Measurements from ENCODE around the gene BCLAF1. TPM values are rescaled to one million over a fixed set of nuclear protein-coding genes. Genes with fewer than 3 reads are reported as not detected.

The BCLAF1 gene, protein sequence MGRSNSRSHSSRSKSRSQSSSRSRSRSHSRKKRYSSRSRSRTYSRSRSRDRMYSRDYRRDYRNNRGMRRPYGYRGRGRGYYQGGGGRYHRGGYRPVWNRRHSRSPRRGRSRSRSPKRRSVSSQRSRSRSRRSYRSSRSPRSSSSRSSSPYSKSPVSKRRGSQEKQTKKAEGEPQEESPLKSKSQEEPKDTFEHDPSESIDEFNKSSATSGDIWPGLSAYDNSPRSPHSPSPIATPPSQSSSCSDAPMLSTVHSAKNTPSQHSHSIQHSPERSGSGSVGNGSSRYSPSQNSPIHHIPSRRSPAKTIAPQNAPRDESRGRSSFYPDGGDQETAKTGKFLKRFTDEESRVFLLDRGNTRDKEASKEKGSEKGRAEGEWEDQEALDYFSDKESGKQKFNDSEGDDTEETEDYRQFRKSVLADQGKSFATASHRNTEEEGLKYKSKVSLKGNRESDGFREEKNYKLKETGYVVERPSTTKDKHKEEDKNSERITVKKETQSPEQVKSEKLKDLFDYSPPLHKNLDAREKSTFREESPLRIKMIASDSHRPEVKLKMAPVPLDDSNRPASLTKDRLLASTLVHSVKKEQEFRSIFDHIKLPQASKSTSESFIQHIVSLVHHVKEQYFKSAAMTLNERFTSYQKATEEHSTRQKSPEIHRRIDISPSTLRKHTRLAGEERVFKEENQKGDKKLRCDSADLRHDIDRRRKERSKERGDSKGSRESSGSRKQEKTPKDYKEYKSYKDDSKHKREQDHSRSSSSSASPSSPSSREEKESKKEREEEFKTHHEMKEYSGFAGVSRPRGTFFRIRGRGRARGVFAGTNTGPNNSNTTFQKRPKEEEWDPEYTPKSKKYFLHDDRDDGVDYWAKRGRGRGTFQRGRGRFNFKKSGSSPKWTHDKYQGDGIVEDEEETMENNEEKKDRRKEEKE
- polyA plus RNA-seq (ENCODE audit: low read depth in 6 of 6), result 100 to 1,000 TPM in 5 of 6 donors, 10 to 100 TPM in 1; 73.9 to 180 (median 138) TPM

DNA sequence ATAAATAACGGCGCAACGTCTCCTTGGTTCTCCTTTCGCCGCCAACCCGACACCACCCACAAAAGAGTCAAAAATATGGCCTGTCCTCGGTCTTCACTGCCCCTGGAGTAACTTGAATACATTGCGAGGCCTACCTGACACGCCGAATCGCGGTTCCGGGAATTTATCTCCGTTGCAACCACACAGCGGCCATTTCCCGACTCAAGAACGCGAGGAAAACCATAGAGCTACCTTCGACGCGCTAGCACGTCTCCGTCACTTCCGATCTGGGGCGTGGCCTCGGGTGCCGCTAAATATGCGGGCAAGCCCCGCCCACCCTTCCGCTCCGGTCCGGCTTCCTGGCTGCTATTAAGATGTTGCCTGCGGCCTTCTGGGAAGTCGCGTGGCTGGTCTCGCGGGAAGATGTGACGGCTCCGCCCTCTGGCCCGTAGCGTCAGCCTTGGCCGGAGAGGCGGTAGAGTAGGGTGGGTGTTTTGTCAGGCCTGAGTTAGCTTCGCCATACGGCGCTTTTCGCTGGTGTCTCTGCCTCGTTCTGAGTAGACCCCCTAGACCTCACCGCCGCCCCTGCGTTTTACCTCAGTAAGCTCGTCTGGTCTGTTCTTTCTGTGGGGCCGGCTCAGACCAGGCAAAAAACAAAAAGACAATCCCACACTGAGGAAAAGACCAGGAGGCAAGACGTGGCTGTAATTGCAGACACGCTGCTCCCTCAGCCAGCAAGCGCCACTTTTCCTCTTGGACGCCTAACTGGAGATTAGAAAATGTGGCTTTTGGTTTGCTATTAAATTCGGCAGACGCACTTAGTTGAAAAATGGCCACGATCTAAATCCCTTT, at the start of gene BCLAF1:
TSS of gene BCLAF1 (minus strand) at position 268 of the 831 bp plus-strand sequence. CDS start 9,980 bp downstream, outside the sequence.
- ATAC-seq (ENCODE audit: low read depth in 2 of 2) (peak; percentile 74 to 75), DNase-seq (peak; percentile 100)
- Mint-ChIP-seq H3K36me3 (peaks cover 4 to 6% of the 10 kb centered on the region in 2 donors), H3K9me3 (peaks cover 0 to 4% (median 0%) of the 10 kb centered on the region in 7 donors), H3K4me3 (peak within 1 kb of the TSS; percentile 96 to 100 (median 99)), H3K27me3 (no peaks in the 10 kb centered on the region), H3K27ac (peak within 1 kb of the TSS; percentile 100), H3K4me1 (peaks cover 29 to 55% (median 47%) of the 10 kb centered on the region in 3 donors)

DNA sequence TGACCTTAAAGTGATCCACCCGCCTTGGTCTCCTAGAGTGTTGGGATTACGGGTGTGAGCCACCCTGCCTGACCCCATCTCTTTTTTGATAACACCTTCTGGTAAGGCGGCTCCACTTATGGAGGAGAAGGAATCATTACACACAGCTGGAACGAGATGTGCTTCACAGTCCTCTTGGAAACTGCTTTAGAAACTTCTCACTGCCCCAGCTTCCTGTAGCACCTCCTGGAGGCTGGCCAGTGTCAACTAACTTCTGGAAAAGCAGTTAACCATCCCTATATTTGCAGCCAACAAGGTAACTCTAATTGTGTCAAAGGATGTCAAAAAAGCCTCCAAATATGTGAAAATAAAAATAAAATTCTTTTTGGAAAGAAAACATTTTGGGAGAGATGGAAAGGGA, 48.8 kb upstream of the BCLAF1 start:
- Mint-ChIP-seq H3K4me1 (no peaks in the 10 kb centered on the region), H3K36me3 (no peaks in the 10 kb centered on the region), H3K27ac (no peak overlapping the region), H3K9me3 (no peaks in the 10 kb centered on the region), H3K27me3 (no peaks in the 10 kb centered on the region), H3K4me3 (no peak overlapping the region)
- ATAC-seq (ENCODE audit: low read depth in 2 of 2), result no peak
- DNase-seq, result no peak

DNA sequence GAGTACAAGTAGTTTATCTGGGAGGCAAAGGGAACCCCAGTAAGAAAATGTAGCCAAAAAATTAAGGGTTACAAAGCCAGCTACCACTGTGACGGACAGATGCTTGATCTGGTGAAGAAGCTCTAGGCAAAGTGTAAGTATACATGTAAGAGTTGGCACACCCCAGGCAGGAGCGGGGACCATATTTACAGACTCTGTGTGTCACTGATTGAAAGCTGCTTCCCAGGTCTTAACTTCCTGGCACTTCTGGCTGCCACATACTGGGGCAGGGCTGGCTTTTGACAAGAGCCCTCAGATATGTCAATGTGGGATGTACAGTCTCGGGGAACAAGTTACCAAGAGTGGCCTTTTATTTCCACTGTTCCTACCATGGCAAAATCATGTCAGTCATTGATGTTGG, 48.0 kb upstream of the BCLAF1 start:
- H3K36me3 Mint-ChIP-seq, result no peaks in the 10 kb centered on the region
- H3K4me3 Mint-ChIP-seq, result no peak overlapping the region
- H3K9me3 Mint-ChIP-seq, result no peaks in the 10 kb centered on the region
- ATAC-seq (ENCODE audit: low read depth in 2 of 2) (no peak), DNase-seq (no peak)
- H3K4me1 Mint-ChIP-seq, result no peaks in the 10 kb centered on the region
- H3K27me3 Mint-ChIP-seq, result no peaks in the 10 kb centered on the region
- no peak overlapping the region for H3K27ac Mint-ChIP-seq

DNA sequence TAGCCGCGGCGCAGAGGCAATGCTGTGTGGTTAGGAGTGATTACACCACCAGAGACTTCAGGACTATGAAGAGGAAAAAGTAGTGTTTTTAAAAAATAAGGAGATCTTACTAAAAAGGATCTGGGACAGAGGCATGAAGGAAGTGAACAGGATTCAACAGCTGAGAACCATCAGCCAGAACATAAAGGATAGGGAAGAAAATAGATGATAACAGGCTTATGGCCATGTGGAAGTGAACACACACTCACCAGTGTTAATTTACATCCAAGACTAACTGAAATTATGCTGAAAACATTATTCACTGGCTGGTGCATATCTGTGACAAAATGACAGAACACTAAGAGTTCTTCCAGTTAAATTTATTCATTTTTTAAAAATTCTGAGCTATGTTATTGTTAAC, 47.5 kb upstream of the BCLAF1 start:
- no peaks in the 10 kb centered on the region for H3K4me1 Mint-ChIP-seq
- H3K27me3 Mint-ChIP-seq, result no peaks in the 10 kb centered on the region
- no peaks in the 10 kb centered on the region for H3K9me3 Mint-ChIP-seq
- ATAC-seq (ENCODE audit: low read depth in 2 of 2) (no peak), DNase-seq (no peak)
- no peaks in the 10 kb centered on the region for H3K36me3 Mint-ChIP-seq
- H3K27ac Mint-ChIP-seq, result peak overlapping the region in 1 of 6 donors; percentile 4
- no peak overlapping the region for H3K4me3 Mint-ChIP-seq

DNA sequence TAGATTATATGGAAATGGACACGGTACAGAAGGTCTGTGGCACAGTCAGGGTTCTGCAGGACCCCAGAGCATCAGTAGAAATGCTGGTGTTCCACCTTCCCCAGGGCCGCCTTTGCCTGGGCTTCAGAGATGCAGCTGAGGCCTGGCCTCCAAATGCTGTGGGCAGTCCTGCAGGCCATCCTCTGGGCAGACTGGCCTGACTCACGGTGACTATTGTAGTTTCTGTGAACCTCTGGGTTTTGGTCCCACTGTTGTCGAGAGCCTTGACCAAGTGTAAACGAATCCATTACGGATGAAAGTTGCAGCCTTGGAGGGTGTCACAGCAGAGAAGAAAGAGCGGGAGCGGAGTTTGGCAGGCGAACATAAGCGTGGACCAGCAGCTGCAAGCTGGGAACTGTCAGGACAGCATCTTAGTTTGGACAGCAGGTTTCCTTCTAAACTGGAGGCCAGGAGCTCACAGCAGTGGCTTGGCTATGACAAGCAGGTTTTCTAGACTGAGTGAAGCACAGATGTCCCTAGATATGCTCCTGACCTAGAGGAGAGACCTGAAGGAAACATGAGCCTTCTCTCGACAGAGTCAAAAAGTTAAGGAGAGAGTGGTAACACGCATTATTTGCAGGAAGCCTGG, 46.2 kb upstream of the BCLAF1 start:
- no peak for DNase-seq
- Mint-ChIP-seq H3K9me3 (no peaks in the 10 kb centered on the region), H3K36me3 (no peaks in the 10 kb centered on the region), H3K4me3 (no peak overlapping the region), H3K27ac (peak overlapping the region in 1 of 6 donors; percentile 27), H3K27me3 (no peaks in the 10 kb centered on the region), H3K4me1 (no peaks in the 10 kb centered on the region)
- ATAC-seq (ENCODE audit: low read depth in 2 of 2), result no peak

DNA sequence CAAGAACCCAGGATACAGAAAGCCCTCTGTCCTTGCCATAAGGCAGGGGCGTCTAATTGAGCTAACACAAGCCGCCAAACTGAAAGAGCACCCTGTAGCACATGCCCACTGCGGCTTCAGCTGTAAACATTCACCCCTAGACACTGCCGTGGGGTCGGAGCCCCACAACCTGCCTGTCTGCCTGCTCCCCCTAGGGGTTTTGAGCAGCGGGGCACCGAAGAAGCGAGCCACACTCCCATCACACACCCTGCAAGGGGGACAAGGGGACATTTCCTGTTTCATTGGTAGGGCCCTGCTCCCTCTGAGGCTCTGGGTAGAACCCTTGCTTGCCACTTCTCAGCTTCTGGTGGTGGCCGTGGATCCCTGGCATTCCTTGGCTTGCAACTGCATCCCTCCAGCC, 45.2 kb upstream of the BCLAF1 start:
- ATAC-seq (ENCODE audit: low read depth in 2 of 2) (no peak), DNase-seq (no peak)
- Mint-ChIP-seq H3K36me3 (no peaks in the 10 kb centered on the region), H3K27me3 (no peaks in the 10 kb centered on the region), H3K4me3 (no peak overlapping the region), H3K4me1 (no peaks in the 10 kb centered on the region), H3K9me3 (no peaks in the 10 kb centered on the region), H3K27ac (no peak overlapping the region)

DNA sequence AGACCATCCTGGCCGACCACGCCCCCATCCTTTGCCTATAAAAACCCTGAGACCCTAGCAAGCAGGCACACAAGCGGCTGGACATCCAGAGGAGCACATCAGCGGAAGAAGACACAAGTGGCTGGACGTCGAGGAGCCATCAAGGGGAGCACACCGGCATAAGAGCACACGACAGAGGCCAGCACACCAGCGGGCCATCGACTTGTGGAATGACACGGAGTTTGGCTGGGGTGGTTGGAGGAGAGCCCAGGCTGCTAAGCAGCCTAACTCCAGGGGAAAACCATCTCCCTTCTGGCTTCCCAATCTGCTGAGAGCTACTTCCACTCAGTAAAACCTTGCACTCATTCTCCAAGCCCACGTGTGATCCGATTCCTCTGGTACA, 44.8 kb upstream of the BCLAF1 start:
- Mint-ChIP-seq H3K4me1 (no peaks in the 10 kb centered on the region), H3K27me3 (no peaks in the 10 kb centered on the region), H3K9me3 (no peaks in the 10 kb centered on the region), H3K27ac (no peak overlapping the region), H3K36me3 (no peaks in the 10 kb centered on the region), H3K4me3 (no peak overlapping the region)
- ATAC-seq (ENCODE audit: low read depth in 2 of 2), result no peak
- no peak for DNase-seq

DNA sequence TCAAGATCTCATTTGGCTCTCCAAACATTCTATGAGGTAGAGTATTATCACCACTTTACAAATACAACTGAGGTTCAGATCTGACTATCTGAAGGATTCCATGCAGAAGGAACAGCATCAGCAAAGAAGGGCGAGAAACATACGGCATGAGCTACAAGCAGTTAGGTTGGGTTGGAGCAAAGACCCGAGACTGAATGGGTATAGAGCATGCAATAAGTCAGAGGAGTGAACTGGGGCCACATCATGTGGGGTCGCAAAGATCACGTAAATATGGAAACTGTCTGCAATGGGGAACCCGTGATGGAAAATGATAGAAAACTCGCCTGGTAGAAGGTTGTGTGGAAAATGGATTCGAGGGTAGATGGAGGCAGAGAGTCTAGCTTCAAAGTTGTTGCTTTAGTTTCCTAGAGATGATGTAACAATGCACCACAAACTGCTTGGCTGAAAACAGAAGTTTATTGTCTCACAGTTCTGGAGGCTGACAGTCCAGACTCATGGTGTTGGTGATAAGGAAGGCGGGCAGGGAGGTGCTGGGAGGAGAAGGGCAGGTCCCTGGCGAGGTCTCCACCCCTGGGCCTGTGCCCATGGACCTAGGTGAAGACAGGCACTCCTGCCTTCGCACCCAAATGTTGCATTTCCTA, 44.3 kb upstream of the BCLAF1 start:
- Mint-ChIP-seq H3K36me3 (no peaks in the 10 kb centered on the region), H3K9me3 (no peaks in the 10 kb centered on the region), H3K4me1 (no peaks in the 10 kb centered on the region), H3K27me3 (no peaks in the 10 kb centered on the region), H3K4me3 (no peak overlapping the region), H3K27ac (no peak overlapping the region)
- DNase-seq (no peak), ATAC-seq (ENCODE audit: low read depth in 2 of 2) (no peak)

DNA sequence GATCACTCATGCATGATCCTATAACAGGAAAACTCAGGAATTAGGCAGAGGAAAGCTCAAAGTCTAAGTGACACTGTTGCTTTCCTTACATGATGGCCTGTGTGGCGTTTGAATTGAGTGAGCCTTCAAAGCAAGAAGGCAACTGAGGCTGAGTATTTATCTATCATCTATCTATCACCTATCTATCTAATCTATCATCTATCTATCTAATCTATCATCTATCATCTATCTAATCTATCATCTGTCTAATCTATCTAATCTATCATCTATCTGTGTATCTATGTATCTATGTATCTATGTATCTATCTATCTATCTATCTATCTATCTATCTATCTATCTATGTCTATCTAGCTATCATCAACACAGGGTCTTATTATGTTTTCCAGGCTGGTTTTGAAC, 41.8 kb upstream of the BCLAF1 start:
- no peak overlapping the region for H3K4me3 Mint-ChIP-seq
- no peaks in the 10 kb centered on the region for H3K9me3 Mint-ChIP-seq
- no peaks in the 10 kb centered on the region for H3K27me3 Mint-ChIP-seq
- H3K4me1 Mint-ChIP-seq, result no peaks in the 10 kb centered on the region
- no peak for DNase-seq
- H3K36me3 Mint-ChIP-seq, result no peaks in the 10 kb centered on the region
- ATAC-seq (ENCODE audit: low read depth in 2 of 2), result no peak
- no peak overlapping the region for H3K27ac Mint-ChIP-seq

DNA sequence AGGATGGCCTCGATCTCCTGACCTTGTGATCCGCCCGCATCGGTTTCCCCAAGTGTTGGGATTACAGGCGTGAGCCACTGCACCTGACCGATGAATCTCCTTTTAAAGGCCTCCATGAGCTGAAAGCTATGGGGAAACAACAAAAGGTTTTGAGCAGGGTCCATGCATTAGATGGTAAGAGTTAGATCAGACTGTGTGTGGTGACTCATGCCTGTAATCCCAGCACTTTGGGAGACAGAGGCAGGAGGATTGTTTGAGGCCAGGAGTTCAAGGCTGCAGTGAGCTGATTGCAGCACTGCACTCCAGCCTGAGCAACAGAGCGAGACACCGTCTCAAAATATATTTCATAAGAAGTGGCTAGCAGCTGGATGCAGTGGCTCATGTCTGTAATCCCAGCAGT, 41.0 kb upstream of the BCLAF1 start:
- no peaks in the 10 kb centered on the region for H3K27me3 Mint-ChIP-seq
- no peak overlapping the region for H3K27ac Mint-ChIP-seq
- no peak for DNase-seq
- H3K9me3 Mint-ChIP-seq, result no peaks in the 10 kb centered on the region
- no peaks in the 10 kb centered on the region for H3K4me1 Mint-ChIP-seq
- ATAC-seq (ENCODE audit: low read depth in 2 of 2), result no peak
- no peaks in the 10 kb centered on the region for H3K36me3 Mint-ChIP-seq
- no peak overlapping the region for H3K4me3 Mint-ChIP-seq

DNA sequence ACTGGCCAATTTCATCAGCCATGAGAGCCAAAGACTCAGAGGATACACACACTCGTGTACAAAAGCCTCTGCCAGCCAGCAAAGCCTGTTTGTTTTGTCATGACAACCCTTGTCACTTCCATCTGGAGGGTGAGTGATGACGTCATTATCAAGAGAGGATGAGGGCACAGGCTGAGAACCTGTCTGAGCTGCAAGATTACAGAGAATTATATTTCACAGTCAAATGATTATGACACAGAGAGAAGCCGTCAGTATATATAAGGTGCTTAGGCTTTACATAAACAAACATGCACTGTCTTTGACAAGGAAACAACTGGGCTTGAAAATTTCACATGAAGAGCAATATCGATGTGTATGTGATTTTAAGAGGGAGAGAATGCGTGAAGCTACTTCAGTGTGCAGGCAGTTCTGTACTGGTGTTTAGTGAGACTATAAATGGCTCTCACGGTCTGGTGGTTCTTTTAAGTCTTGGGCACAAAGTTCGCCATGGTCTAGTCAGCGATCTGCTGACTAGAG, 36.5 kb upstream of the BCLAF1 start:
- Mint-ChIP-seq H3K9me3 (no peaks in the 10 kb centered on the region), H3K36me3 (no peaks in the 10 kb centered on the region), H3K27me3 (peaks cover 0 to 3% (median 0%) of the 10 kb centered on the region in 3 donors), H3K4me1 (no peaks in the 10 kb centered on the region), H3K27ac (no peak overlapping the region), H3K4me3 (no peak overlapping the region)
- no peak for DNase-seq
- peak in 1 of 2 donors; percentile 18 for ATAC-seq (ENCODE audit: low read depth in 2 of 2)

DNA sequence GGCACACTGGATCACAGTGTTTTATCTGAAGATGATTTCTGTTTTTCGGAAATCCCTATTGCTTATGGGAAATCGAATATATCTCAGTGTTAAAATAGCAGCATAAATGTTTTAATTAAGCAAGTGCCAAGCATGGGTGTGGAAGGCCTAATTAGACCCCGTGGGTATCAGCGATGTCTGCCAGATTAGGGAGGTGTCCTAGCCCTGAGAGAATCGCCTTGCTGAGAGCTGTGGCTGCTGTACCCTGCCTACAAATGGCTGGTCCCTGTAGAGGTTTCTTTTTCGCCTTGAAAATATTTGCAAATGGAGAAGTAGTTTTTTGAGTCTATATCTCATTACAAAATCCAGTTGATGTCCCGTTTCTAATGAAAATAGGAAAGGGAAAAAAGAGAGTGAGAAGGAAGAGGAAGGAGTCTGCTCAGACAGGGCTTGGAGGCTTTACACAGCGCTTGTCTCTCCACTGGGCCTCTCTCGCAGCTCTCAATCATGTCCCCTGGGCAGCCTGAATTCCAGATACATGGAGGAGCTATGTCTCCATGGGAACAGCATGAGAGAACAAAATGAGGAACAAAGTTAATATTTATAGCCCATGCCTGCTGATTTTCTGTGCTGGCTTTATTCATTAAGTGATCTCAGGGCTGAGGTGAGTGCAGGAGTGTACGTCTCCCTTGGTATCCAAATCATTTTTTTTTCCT, 35.2 kb upstream of the BCLAF1 start:
- no peak for DNase-seq
- Mint-ChIP-seq H3K36me3 (no peaks in the 10 kb centered on the region), H3K27me3 (peaks cover 0 to 3% (median 0%) of the 10 kb centered on the region in 3 donors), H3K4me1 (no peaks in the 10 kb centered on the region), H3K27ac (no peak overlapping the region), H3K4me3 (no peak overlapping the region), H3K9me3 (no peaks in the 10 kb centered on the region)
- ATAC-seq (ENCODE audit: low read depth in 2 of 2), result no peak

Measured in naive B cell (primary cell).